Stomach (tissue), 9 donors: ENCODE measurements around the gene PLCB3. TPM values are rescaled to one million over a fixed set of nuclear protein-coding genes. Genes with fewer than 3 reads are reported as not detected.
A peak's percentile ranks its signal among the peaks of the same experiment; 100 is the strongest.

Source experiments
- DNase-seq, 2 donors: peaks; one replicate each; pipeline versions ENCODE4 v3.0.0 to v3.0.0-alpha.2; 2013 to 2019
- H3K27ac ChIP-seq, 5 donors: fragments of 200-600 bp in 4 of 5; sonication (generic) in 4 of 5; one replicate each; pipeline ENCODE4 v1.5.1; 2013 to 2019; ENCODE audit warnings: mild to moderate bottlenecking in 1 of 5, moderate library complexity in 1 of 5
- H3K27me3 ChIP-seq, 3 donors: fragments of 200-600 bp; sonication (generic); one replicate each; pipeline ENCODE4 v1.5.1; 2017 to 2019; ENCODE audit warnings: mixed run types in 1 of 3
- H3K36me3 ChIP-seq, 4 donors: fragments of 200-600 bp; sonication (generic); 1 replicate in 3 of 4; 2 replicates in 1 of 4; pipeline ENCODE4 v1.5.1; 2016 to 2019
- H3K4me1 ChIP-seq, 4 donors: fragments of 200-600 bp; sonication (generic); one replicate each; pipeline ENCODE4 v1.5.1; 2016 to 2019
- H3K4me3 ChIP-seq, 4 donors: fragments of 200-600 bp; sonication (generic) in 3 of 4; one replicate each; pipeline ENCODE4 v1.5.1; 2016 to 2019; ENCODE audit warnings: mild to moderate bottlenecking in 1 of 4
- H3K9me3 ChIP-seq, 4 donors: fragments of 200-600 bp; sonication (generic); one replicate each; pipeline ENCODE4 v1.5.1; 2016 to 2019
- CTCF ChIP-seq, 7 experiments: fragments of 450-650 bp in 4 of 7; fragments of 200-600 bp in 3 of 7; sonication (generic) in 3 of 7; IDR thresholded peaks; one replicate each; pipeline ENCODE4 v1.5.1; 2016 to 2019; ENCODE audit warnings: antibody characterized with exemption in 7 of 7, control low read depth in 2 of 7, mild to moderate bottlenecking in 1 of 7
- EP300 ChIP-seq: sonication (generic); formaldehyde crosslinking; IDR thresholded peaks from one replicate; pipeline ENCODE4 v1.6.1; 2017; ENCODE audit warnings: antibody characterized with exemption
- POLR2A ChIP-seq, 4 donors: fragments of 450-650 bp; IDR thresholded peaks; one replicate each; pipeline ENCODE4 v1.6.1; 2016; ENCODE audit warnings: antibody characterized with exemption in 4 of 4, control low read depth in 2 of 4, mild to moderate bottlenecking in 1 of 4, moderate library complexity in 1 of 4
- POLR2AphosphoS5 ChIP-seq, 3 donors: sonication (generic); formaldehyde crosslinking; IDR thresholded peaks; one replicate each; pipeline ENCODE4 v1.6.1; 2016; ENCODE audit warnings: antibody characterized with exemption in 3 of 3
- WGBS, 5 donors: extraction: QIAGEN DNeasy Blood & Tissue Kit in 3 of 5; methylation state at CpG; one replicate each; pipeline versions ENCODE4 v1.1.5 to v1.1.7; 2013 to 2018; 5-methylcytosine and 5-hydroxymethylcytosine counted together
- intact Hi-C: fragments of 100-400 bp; cut with DNase I; formaldehyde crosslinking; loops from one replicate; pipeline ENCODE4 v1.15.1; 2023; ENCODE audit warnings: low total_unique reads
- polyA plus RNA-seq, 3 donors: library from polyadenylated mRNA; stranded (reverse); fragments of 200-250 nt; gene quantifications; one replicate each; pipeline ENCODE4 v1.2.3, GENCODE V29; 2013
- total RNA-seq, 5 donors: library from RNA; depleted of rRNA; stranded (reverse); fragments of >200 nt; gene quantifications; one replicate each; pipeline versions ENCODE4 v1.1.0 to v1.2.3, GENCODE V29; 2014 to 2016
- donor health status: healthy with polysubstance abuse.
- donor health status: Bipolar disorder and iron deficiency.
- donor health status: healthy.

The PLCB3 gene
- total and polyA plus RNA-seq, 8 donors = 12.2 to 154 (median 16.1) TPM

- no peak for TF ChIP-seq CTCF (IDR thresholded peaks at IDR 0.05)
- TF ChIP-seq POLR2A (IDR thresholded peaks at IDR 0.05) = peak in 1 of 4 donors; percentile 52
- TF ChIP-seq POLR2AphosphoS5 (IDR thresholded peaks at IDR 0.05) = peak; percentile 56 to 98 (median 87)
- Histone ChIP-seq H3K27ac (peak within 1 kb of the TSS; percentile 94 to 97 (median 96)), H3K9me3 (no peaks in the 10 kb centered on the region), H3K36me3 (peaks cover 10 to 32% (median 29%) of the 10 kb centered on the region in 4 donors), H3K4me1 (peaks cover 33 to 61% (median 53%) of the 10 kb centered on the region in 4 donors), H3K27me3 (no peaks in the 10 kb centered on the region), H3K4me3 (peak within 1 kb of the TSS; percentile 70 to 90 (median 74))
- WGBS, 5 donors = 0 to 1% (median 0%) methylated on average over 10 to 54 of the region's 54 CpGs
- intact Hi-C loops = no loop called here
- DNase-seq = peak; percentile 95 to 96
Measured at GRCh38 chr11:64225608-64226506, 25.5 kb upstream of the PLCB3 start, which contains the start of the genes NUDT22 and TRPT1. TSS of gene NUDT22 (plus strand) at chr11:64226274. CDS start at chr11:64226653, 379 bp downstream. TSS of gene TRPT1 (minus strand) at chr11:64226186. CDS start at chr11:64225860, 326 bp downstream.

GRCh38 chr11:64226507-64227051 is 24.8 kb upstream of the PLCB3 start:
- intact Hi-C loops = no loop called here
- no peaks in the 10 kb centered on the region for H3K9me3 ChIP-seq
- TF ChIP-seq EP300 = no peak
- no peak for TF ChIP-seq CTCF (IDR thresholded peaks at IDR 0.05)
- peak in 2 of 3 donors; percentile 60 for TF ChIP-seq POLR2AphosphoS5 (IDR thresholded peaks at IDR 0.05)
- no peak for TF ChIP-seq POLR2A (IDR thresholded peaks at IDR 0.05)
- H3K27me3 ChIP-seq = no peaks in the 10 kb centered on the region
- peaks cover 4 to 25% (median 22%) of the 10 kb centered on the region in 4 donors for H3K36me3 ChIP-seq
- peak overlapping the region; percentile 94 to 97 (median 96) for H3K27ac ChIP-seq
- DNase-seq = peak; percentile 68 to 74
- peaks cover 41 to 68% (median 61%) of the 10 kb centered on the region in 4 donors for H3K4me1 ChIP-seq
- WGBS, 5 donors = 0 to 20% (median 3%) methylated on average over 5 to 26 of the region's 26 CpGs
- peak overlapping the region; percentile 70 to 90 (median 74) for H3K4me3 ChIP-seq

GRCh38 chr11:64227405-64227956 is 23.8 kb upstream of the PLCB3 start:
- no peaks in the 10 kb centered on the region for H3K9me3 ChIP-seq
- peaks cover 42 to 77% (median 70%) of the 10 kb centered on the region in 4 donors for H3K4me1 ChIP-seq
- peaks cover 4 to 21% (median 18%) of the 10 kb centered on the region in 4 donors for H3K36me3 ChIP-seq
- no peak for TF ChIP-seq CTCF (IDR thresholded peaks at IDR 0.05)
- TF ChIP-seq POLR2A (IDR thresholded peaks at IDR 0.05) = no peak
- no peak for TF ChIP-seq EP300
- no peak for TF ChIP-seq POLR2AphosphoS5 (IDR thresholded peaks at IDR 0.05)
- intact Hi-C loops = no loop called here
- no peaks in the 10 kb centered on the region for H3K27me3 ChIP-seq
- DNase-seq = peak; percentile 41 to 65
- peak overlapping the region; percentile 94 to 97 (median 96) for H3K27ac ChIP-seq
- peak overlapping the region in 3 of 4 donors; percentile 70 to 76 (median 72) for H3K4me3 ChIP-seq
- WGBS, 5 donors = 50 to 72% (median 59%) methylated on average over 2 to 3 of the region's 3 CpGs
